Stimulated activated CD4-positive, alpha-beta T cell treated with anti-CD3 and anti-CD28 coated beads, Interleukin-2, amount 100 ng/mL, for 4 hours (primary cell): Measurements from ENCODE around the gene SLC7A4.

Experiments
- DNase-seq: peaks from one replicate; pipeline ENCODE4 v3.0.0-alpha.2; 2020; ENCODE audit warnings: low read depth

Gene SLC7A4

DNA sequence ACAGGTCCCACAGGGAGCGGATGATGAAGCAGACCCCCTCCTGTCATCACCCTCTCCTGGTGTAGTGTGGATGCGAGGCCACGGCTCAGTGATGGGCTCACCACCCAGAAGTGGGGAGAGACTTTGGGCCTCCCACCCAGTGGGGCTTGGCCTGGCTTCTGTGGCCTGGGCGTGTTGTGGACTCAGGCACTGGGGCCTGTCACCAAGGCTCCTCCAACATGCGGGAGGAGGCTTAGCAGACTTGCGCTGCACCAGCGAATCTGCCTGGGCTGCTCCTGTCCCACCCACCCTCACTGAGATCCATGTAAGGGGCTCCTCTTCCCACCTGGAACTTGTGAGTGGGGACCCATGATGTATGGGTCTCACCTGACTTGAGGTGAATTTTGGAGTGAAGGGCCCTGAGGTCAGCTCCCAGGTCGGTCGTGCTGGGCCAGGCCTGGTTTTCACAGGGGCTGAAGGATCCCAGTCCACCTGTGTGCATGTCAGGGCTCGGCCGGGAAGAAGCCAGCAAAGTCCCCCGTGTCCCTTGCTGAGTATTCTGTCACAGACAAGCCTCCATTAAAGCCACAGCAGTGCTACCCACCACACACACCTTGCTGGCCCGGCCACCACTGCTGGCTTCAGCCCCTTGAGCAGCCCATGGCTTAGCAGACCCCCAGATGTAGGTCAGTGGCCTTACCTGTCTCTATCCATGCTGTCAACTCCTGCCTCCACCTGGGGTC is 34.7 kb downstream of the SLC7A4 start:
- no peak for DNase-seq

DNA sequence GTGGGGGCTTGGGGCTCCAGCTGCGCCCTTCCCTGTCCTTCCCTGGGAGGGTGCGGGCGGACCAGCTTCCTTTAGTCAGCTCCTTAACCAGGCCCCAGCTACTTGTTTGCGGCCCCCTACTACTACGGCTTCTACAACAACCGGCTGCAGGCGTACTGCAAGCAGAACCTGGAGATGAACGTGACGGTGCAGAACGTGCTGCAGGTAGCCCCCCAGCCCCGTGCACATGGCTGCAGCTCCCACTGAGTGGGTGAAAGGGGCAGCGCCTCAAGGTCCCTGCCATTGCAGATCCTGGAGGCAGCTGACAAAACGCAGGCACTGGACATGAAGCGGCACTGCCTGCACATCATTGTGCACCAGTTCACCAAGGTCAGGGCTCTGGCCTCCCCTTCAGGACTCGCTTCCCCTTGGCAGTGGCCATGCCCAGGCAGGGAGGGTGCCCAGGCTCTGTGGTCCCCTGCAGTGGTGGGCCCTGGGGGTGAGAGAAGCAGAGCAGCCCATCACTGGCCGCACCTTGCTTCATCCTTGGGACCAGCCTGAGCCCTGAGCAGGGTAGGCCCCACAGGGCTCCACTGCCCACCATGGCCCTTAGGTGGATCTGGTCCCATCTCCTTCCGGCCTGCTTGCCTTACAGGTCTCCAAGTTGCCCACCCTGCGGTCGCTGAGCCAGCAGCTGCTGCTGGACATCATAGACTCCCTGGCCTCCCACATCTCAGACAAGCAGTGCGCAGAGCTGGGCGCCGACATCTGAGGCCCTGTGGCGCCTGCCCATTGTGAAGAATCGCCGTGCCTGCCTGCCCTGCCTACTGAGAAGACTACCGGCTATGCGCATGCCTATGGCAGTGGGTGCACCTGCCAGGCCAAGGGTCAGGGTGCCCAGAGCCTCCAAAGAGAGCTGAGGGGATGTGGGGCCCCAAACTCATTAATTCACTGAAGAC is 35.5 kb downstream of the SLC7A4 start:
- DNase-seq = no peak

GRCh38 chr22:20996031-20996410 is 36.3 kb downstream of the SLC7A4 start:
- DNase-seq = no peak

DNA sequence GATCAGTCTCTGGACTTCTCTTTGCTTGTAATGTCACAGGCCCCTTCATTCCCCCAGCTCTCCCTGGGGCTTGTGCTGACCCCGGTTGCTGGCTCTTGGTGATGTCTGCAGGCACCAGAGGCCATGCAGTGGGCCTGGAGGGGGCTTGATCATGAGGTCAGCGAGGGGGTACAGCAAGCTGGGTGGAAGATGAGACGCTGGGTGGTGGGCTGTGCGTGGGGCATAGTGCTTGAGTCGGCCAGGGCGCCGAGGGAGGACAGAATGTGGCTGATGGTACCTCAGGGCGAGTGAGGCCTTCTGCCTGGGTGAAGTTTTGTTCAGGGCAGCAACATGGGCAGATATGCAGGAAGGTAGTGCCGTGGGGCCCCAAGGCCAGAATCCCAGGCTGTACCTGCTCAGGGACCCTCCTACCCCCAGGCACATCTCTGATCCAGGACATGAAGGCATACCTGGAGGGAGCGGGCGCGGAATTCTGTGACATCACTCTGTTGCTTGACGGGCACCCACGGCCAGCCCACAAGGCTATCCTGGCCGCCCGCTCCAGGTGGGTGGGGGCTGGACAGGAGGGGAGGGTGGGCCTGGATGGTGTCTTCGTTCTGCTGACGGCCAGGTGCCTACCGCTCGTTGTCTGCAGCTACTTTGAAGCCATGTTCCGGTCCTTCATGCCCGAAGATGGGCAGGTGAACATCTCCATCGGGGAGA is 36.9 kb downstream of the SLC7A4 start:
- DNase-seq = no peak

DNA sequence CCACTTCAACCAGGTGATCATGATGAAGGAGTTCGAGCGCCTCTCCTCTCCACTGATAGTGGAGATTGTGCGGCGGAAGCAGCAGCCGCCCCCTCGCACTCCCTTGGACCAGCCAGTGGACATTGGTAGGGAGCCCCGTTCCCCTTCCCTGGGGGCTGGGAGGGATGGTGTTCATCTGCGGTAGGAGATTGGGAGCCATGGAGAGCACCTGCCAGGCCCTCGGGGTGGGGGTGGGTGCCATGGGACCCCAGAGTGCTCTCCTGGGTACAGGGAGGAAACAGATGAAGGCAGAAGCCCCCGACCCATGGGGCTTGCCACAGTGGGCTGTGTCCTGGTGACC is 37.5 kb downstream of the SLC7A4 start:
- DNase-seq = no peak

GRCh38 chr22:20994128-20994901 is 38.0 kb downstream of the SLC7A4 start:
- DNase-seq = no peak

DNA sequence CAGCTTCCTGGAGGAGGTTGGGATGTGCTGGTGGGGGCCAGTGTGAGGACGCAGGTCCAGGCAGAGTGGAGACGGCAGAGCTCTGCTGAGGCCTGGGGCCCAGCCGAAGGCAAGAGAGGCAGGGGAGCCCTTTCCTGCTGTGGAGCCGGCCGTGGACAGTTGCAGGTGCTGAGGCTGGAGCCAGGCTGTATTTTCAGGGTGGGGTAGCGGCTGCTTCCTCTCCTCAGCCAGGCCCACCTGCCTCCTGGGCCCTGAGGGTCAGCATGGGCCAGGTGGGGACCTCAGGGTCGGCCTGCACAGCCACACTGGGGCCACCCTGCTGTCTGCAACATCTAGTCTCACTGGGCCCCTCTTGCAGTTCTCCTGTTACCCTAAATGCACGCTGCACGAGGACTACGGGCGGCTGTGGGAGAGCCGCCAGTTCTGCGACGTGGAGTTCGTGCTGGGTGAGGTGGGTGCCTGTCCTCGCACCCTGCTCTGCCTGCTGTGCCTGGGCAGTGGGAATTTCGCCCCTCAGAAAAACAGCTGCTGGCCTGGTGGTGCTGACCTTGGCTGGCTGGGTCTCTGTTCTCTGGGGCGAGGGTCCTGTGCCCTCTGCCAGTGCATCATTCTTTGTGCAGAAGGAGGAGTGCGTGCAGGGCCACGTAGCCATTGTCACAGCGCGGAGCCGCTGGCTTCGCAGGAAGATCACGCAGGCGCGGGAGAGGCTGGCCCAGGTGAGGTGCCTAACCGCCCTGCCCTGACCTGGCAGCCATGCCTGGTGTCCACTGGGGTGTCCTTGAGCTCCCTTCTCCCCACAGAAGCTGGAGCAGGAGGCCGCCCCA is 38.8 kb downstream of the SLC7A4 start:
- DNase-seq = no peak

DNA sequence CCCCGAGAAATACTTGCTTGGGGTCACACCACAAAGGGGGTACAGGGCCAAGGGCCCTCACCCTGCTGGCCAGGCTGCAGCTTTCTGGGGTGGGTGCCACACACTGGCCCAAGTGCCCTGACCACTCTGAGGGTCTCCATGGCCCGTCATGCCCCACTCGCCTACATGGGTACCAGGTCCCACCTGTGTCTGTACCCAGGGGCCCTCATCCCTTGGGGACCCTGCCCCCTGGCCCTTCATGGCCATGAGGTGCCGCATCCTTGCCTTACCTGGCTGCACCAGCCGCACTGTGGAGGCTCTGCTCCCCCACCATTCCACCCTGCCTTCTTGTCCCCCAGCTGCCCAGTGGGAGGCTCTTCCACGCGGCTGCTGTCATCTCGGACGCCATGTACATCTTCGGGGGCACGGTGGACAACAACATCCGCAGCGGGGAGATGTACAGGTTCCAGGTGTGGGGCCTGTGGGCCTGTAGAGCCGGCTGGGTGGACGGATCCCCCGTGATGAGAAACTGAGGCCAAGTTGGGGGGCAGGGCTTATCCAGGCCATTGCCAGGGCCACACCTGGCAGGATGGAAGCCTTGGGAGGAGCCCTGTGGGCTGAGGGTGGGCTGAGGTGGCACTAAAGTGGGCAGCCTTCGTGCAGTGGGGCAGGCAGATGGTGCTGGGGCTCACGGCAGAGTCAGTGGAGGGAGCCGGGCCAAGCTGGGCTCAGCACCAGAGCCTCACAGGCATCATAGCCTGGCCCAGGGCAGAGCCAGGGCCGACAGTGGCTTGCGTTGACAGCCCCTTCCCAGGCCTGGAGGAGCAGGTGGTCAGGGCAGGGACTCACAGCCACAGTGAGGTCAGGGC is 39.7 kb downstream of the SLC7A4 start:
- no peak for DNase-seq

DNA sequence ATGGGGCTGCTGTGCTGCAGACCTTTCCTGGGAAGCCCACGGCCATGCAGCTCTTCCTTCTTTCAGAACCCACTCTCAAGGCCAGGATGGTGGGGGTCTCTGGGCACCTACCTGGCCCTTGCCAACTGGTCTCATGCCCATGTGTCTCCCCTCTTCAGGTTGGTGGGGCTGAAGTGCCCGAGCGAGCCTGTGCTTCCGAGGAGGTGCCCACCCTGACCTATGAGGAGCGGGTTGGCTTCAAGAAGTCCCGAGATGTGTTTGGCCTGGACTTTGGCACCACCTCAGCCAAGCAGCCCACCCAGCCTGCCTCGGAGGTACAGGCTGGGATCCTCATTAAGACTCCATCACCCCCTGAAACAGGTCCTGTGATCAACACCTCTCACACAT is 40.3 kb downstream of the SLC7A4 start:
- no peak for DNase-seq

DNA sequence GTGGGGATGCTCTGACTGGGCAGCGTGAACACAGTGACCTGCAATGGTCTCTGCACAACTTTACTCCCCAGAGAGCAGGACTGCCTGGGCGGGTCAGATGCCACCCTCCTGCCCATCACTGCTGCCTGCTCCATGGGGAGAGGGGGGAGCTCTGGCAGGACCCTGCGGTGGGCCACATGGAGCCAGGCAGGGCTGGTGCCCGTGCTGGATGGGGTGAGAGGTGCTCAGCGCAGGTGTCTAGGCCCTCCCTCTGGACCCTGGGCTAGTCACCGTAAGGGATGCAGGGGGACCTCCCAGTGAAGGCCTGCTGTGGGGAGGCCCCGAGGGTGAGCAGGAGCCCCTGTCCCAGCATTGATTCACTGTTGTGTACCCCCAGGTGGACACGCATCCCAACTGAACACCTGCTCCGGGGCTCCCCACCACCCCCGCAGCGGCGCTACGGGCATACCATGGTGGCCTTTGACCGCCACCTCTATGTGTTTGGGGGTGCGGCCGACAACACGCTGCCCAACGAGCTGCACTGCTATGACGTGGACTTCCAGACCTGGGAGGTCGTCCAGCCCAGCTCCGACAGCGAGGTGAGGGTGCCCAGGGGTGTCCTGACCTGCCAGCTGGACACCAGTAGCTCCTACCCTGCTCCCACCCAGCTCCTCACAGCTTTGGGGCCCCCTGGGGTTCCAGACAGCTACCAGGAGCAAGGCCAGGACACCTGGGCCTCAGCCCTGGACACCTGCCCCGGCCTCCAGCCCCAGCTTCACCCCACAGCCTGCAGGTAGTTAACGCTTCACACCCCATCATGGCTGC is 40.9 kb downstream of the SLC7A4 start:
- no peak for DNase-seq

GRCh38 chr22:20990184-20991180 is 41.9 kb downstream of the SLC7A4 start:
- no peak for DNase-seq

DNA sequence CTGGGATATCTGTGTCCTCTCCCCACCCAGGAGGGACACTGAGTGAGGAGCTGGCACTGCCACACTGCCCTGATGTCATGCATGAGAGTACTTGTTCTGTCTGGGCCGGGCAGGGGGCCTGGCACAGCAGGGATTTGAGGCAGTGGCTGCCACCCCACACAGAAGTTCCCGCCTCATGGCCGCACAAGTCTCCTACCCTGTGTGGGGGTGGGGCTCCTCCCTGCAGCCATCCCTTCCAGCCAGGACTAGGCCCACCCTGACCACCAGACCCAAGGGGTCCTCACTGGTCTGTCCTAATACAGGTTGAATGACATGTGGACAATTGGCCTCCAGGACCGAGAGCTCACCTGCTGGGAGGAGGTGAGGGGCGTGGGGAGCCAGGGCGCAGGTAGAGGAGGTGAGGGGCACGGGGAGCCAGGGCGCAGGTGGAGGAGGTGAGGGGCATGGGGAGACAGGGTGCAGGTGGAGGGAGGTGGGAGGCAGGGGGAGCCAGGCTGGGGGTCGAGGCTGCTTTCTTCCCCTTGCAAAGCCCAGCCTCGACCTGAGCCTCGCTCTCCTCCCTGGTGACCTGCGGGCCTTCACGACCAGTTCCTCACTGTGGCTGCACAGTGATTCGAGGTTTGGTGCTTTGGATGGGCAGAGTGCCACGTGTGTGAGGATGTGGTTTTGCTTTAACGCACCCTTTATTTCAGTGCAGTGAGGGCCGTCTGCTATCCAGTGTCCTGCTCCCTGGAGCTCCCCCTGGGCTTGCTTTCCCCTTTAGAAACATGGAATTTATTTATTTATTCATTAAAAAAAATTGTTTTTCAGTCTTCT is 42.8 kb downstream of the SLC7A4 start:
- DNase-seq = no peak

DNA sequence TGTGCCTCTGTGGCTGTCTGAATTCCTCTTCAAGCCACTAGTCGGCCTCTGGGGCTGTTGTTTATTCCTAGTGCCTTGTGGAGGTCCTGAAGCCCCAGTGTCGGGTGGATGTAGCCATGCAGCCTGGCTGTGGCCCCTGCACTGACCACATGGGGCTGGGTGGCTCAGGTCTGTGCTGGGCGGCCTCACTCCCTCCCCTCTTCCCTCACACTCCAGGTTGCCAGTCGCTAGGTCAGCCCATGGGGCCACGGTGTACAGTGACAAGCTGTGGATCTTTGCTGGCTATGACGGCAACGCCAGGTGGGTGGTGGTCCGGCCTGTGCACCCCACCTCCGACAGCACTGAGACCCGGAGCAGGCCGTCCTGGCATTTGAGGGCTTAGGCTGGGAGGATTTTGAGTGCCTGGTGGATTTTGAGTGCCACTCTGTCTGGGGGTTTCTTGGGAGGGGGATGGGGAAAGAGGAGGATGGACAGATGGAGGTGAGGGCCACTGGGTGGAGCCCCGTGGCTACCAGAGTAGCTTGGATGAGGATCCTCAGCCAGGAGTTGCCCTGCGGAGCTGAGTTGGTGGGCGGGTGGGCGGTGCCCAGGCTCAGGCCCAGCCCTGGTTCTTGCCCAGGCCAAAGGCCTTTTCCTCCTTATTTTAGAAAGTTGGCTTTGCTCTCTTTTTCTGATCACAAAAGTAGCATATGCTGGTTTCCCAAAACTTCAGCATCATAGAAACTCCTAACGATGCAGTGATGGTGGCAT is 43.6 kb downstream of the SLC7A4 start:
- no peak for DNase-seq

- DNase-seq = no peak
Measured at GRCh38 chr22:20987375-20987774, 45.0 kb downstream of the SLC7A4 start.

- DNase-seq = no peak
Measured at GRCh38 chr22:20986365-20986764, 46.0 kb downstream of the SLC7A4 start.

- DNase-seq = no peak
Measured at GRCh38 chr22:20985720-20986119, 46.6 kb downstream of the SLC7A4 start.
